ENCODE measurements around the gene VPS18.
A peak's percentile ranks its signal among the peaks of the same experiment; 100 is the strongest.

The VPS18 gene

DNA sequence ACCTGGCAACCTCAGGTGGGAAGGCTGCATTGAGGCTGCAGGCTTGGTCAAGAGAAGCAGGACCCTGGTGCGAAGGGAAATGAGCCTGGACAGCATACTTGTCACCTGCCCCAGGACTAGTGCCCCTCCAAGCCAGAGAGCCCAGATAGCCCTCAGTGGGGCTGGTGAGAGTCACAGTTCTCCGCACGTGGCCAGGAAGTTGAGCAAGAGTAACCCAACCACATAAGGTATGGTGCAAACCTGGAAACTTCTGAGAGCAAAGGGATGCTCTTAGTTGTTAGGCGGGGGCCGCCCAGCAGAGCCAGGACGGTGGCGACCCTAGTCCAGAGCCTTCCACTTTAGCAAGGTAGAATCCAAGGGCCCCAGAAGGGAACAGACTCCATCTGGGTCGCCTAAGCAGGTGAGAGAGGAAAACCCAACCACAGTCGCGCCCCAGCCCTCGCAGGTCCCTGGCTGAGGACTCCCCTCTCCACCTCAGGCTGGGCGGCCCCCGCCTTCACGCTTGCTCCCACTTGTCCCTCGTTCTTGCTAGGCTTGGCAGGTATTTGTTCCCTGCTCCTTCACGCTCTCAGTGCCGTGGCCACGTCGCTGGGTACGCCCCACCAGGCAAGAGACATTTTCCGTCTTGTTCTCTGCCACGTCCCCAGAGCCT lies 1.1 kb upstream of the VPS18 start:
- no peak for TF ChIP-seq CTCF (IDR thresholded peaks at IDR 0.05; ENCODE audit: extremely low read depth, missing control alignments)

GRCh38 chr15:40894681-40895448 lies 615 bp downstream of the VPS18 start:
- TF ChIP-seq CTCF (IDR thresholded peaks at IDR 0.05; ENCODE audit: extremely low read depth, missing control alignments), result no peak
- DNase-seq (ENCODE audit: low spot score), result peak; percentile 70

More for the DNA sequence above, 1.1 kb upstream of the VPS18 start:
- no peak for DNase-seq (ENCODE audit: low spot score)

GRCh38 chr15:40899536-40900207 lies 5.4 kb downstream of the VPS18 start:
- no peak for DNase-seq (ENCODE audit: low spot score)
- no peak for TF ChIP-seq CTCF (IDR thresholded peaks at IDR 0.05; ENCODE audit: extremely low read depth, missing control alignments)

GRCh38 chr15:40900256-40901052 lies 6.2 kb downstream of the VPS18 start:
- no peak for DNase-seq (ENCODE audit: low spot score)
- no peak for TF ChIP-seq CTCF (IDR thresholded peaks at IDR 0.05; ENCODE audit: extremely low read depth, missing control alignments)

DNA sequence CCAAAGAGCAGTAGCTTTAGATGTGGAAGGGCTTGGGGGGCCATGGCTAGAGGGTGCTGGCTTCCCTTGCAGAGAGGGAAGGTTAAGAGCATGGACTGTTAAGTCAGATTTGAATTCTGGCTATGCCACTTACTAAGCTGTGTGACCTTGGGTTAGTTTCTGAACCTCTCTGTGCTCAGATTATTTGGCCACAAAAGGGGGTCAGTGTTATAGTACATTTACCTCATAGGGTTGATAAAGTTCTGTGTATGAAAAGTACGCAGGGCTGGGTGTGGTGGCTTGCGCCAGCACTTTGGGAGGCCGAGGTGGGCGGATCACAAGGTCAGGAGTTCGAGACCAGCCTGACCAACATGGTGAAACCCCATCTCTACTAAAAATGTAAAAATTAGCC lies 6.8 kb downstream of the VPS18 start:
- TF ChIP-seq CTCF (IDR thresholded peaks at IDR 0.05; ENCODE audit: extremely low read depth, missing control alignments), result no peak
- DNase-seq (ENCODE audit: low spot score), result no peak

GRCh38 chr15:40902605-40903561 lies 8.6 kb downstream of the VPS18 start:
- TF ChIP-seq CTCF (IDR thresholded peaks at IDR 0.05; ENCODE audit: extremely low read depth, missing control alignments), result no peak
- no peak for DNase-seq (ENCODE audit: low spot score)

Measured in GM20000 (cell line).